ENCODE data around the gene LAMA4. TPM values are rescaled to one million over a fixed set of nuclear protein-coding genes. Genes with fewer than 3 reads are reported as not detected.
"Not testable (repeated sequence)": the region's sequence is repeated elsewhere in the genome, so short reads cannot be mapped to it uniquely, and the experiment has no call there.

Gene LAMA4
- total RNA-seq, 2 donors from 2014 or later = not detected

GRCh38 chr6:112117554-112117953 lies 136.8 kb downstream of the LAMA4 start:
- Mint-ChIP-seq H3K9me3 (no peaks in the 10 kb centered on the region), H3K27ac (peak overlapping the region; percentile 61), H3K27me3 (peaks cover 8% of the 10 kb centered on the region), H3K4me1 (no peaks in the 10 kb centered on the region), H3K4me3 (no peak overlapping the region), H3K36me3 (ENCODE audit: low read depth) (no peaks in the 10 kb centered on the region)
- peak; percentile 65 for ATAC-seq (replicated peaks)

DNA sequence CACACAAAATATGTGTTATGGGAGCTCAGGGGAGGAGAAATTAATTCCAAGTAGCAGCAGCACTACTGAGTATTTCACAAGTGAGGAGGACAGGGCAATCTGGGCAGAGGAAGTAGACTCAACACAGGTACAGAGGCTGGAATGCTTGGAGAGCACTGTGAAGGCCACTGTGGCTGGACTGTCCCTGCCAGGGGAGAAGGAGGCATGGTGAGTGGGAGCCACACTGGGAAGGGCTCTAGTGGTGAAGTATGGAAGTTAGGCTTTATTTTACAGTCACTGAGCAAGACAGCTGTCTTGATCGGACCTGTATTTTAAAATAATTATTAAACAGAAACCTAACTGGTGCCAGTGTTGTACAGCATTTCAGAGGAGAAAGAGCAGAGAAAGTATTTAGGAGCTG lies 138.1 kb downstream of the LAMA4 start:
- Mint-ChIP-seq H3K9me3 (no peaks in the 10 kb centered on the region), H3K27ac (no peak overlapping the region), H3K4me1 (no peaks in the 10 kb centered on the region), H3K27me3 (peaks cover 8% of the 10 kb centered on the region), H3K36me3 (ENCODE audit: low read depth) (no peaks in the 10 kb centered on the region), H3K4me3 (no peak overlapping the region)
- ATAC-seq (replicated peaks) = no peak

DNA sequence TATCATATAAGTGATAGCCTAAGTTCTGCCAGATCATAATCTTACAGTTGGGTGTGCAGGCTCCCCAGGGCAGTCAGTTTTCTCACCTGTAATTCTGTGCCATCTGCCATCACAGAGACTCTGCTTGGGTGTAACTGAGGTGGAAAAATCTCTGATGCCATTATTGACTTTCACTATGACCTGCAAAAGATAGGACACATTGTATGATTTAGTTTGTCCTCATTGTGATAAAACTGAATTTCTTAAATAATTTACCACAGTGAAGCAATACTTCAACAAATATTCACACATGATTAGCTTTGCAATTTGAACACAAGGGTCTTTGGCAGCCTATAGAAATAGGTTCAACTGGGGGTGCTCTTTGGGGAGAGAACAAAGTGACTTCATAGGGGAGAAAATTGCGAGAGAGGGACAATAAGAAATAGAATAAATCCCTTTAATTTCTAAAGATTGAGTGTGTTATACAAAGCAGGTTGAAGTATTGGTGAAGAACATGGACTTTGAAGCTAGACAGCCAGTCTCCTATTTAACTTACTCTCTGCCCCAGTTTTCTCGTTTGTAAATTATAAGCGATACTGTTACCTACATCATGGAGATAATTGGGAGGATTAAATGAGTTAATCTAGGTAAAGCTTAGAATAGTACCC lies 139.7 kb downstream of the LAMA4 start:
- no peak for ATAC-seq (replicated peaks)
- Mint-ChIP-seq H3K9me3 (no peaks in the 10 kb centered on the region), H3K27ac (no peak overlapping the region), H3K4me1 (no peaks in the 10 kb centered on the region), H3K27me3 (peaks cover 8% of the 10 kb centered on the region), H3K36me3 (ENCODE audit: low read depth) (no peaks in the 10 kb centered on the region), H3K4me3 (no peak overlapping the region)

DNA sequence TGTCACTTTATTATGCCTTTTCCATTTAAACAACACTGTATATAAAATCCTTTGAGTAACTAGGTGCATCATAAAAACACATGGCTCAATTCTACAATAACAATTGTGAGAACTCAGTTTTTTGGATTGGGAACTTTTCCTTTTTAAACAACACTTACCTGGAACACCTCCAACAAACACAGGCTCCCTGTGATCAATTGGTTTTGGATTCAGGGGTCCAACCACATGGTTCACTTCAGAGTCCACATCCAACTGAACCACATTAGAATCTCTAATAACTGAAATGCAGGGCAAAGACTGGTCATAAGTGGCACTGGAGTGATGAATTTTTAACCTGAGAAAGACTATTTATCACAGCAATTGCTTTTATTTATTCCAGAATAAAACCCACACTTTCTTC lies 140.4 kb downstream of the LAMA4 start:
- Mint-ChIP-seq H3K9me3 (no peaks in the 10 kb centered on the region), H3K27me3 (peaks cover 8% of the 10 kb centered on the region), H3K4me3 (no peak overlapping the region), H3K4me1 (no peaks in the 10 kb centered on the region), H3K36me3 (ENCODE audit: low read depth) (no peaks in the 10 kb centered on the region), H3K27ac (no peak overlapping the region)
- ATAC-seq (replicated peaks) = no peak

GRCh38 chr6:112113431-112113830 lies 140.9 kb downstream of the LAMA4 start:
- Mint-ChIP-seq H3K9me3 (no peaks in the 10 kb centered on the region), H3K4me3 (no peak overlapping the region), H3K27me3 (peaks cover 8% of the 10 kb centered on the region), H3K27ac (no peak overlapping the region), H3K4me1 (no peaks in the 10 kb centered on the region), H3K36me3 (ENCODE audit: low read depth) (no peaks in the 10 kb centered on the region)
- ATAC-seq (replicated peaks) = no peak

GRCh38 chr6:112109262-112109661 lies 145.1 kb downstream of the LAMA4 start:
- H3K27ac Mint-ChIP-seq = no peak overlapping the region
- peaks cover 7% of the 10 kb centered on the region for H3K27me3 Mint-ChIP-seq
- H3K4me3 Mint-ChIP-seq = no peak overlapping the region
- H3K4me1 Mint-ChIP-seq = no peaks in the 10 kb centered on the region
- no peak for ATAC-seq (replicated peaks)
- no peaks in the 10 kb centered on the region for H3K36me3 Mint-ChIP-seq (ENCODE audit: low read depth)
- peaks cover 5% of the 10 kb centered on the region for H3K9me3 Mint-ChIP-seq

DNA sequence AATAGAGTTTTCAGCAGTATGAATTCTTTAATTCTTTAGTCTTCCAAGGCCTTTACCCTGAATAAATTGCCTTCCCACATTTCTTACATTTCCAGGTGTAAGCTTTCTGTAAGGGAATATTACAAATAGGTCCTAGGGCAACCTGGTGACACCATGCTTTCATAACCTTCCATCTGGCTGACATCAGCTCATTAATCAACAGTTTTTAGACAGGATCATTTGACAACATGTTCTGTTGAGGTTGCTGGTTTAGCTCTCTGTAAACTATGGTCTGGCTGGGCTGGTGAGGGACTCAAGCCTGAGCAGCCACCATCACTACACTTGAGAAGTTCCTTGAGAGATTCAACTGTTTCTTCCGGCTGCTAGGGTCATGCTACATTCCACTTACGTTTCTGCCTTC lies 147.8 kb downstream of the LAMA4 start:
- peaks cover 5% of the 10 kb centered on the region for H3K9me3 Mint-ChIP-seq
- H3K4me3 Mint-ChIP-seq = no peak overlapping the region
- no peak for ATAC-seq (replicated peaks)
- H3K4me1 Mint-ChIP-seq = no peaks in the 10 kb centered on the region
- H3K27me3 Mint-ChIP-seq = peaks cover 3% of the 10 kb centered on the region
- no peak overlapping the region for H3K27ac Mint-ChIP-seq
- H3K36me3 Mint-ChIP-seq (ENCODE audit: low read depth) = no peaks in the 10 kb centered on the region

- H3K27ac Mint-ChIP-seq; ATAC-seq (replicated peaks); H3K36me3 Mint-ChIP-seq (ENCODE audit: low read depth); H3K4me3 Mint-ChIP-seq; H3K9me3 Mint-ChIP-seq; H3K27me3 Mint-ChIP-seq; H3K4me1 Mint-ChIP-seq: not testable (repeated sequence)
Observed at GRCh38 chr6:112106026-112106425, 148.3 kb downstream of the LAMA4 start.

- no peak for ATAC-seq (replicated peaks)
- no peak overlapping the region for H3K4me3 Mint-ChIP-seq
- no peak overlapping the region for H3K27ac Mint-ChIP-seq
- H3K4me1 Mint-ChIP-seq = no peaks in the 10 kb centered on the region
- H3K36me3 Mint-ChIP-seq (ENCODE audit: low read depth) = no peaks in the 10 kb centered on the region
- peaks cover 3% of the 10 kb centered on the region for H3K27me3 Mint-ChIP-seq
- H3K9me3 Mint-ChIP-seq = peaks cover 5% of the 10 kb centered on the region
Observed at GRCh38 chr6:112100561-112100960, 153.8 kb downstream of the LAMA4 start.

GRCh38 chr6:112096901-112097300 lies 157.5 kb downstream of the LAMA4 start:
- peaks cover 3% of the 10 kb centered on the region for H3K27me3 Mint-ChIP-seq
- no peak for ATAC-seq (replicated peaks)
- H3K4me3 Mint-ChIP-seq = no peak overlapping the region
- no peaks in the 10 kb centered on the region for H3K36me3 Mint-ChIP-seq (ENCODE audit: low read depth)
- no peak overlapping the region for H3K27ac Mint-ChIP-seq
- H3K9me3 Mint-ChIP-seq = no peaks in the 10 kb centered on the region
- no peaks in the 10 kb centered on the region for H3K4me1 Mint-ChIP-seq

DNA sequence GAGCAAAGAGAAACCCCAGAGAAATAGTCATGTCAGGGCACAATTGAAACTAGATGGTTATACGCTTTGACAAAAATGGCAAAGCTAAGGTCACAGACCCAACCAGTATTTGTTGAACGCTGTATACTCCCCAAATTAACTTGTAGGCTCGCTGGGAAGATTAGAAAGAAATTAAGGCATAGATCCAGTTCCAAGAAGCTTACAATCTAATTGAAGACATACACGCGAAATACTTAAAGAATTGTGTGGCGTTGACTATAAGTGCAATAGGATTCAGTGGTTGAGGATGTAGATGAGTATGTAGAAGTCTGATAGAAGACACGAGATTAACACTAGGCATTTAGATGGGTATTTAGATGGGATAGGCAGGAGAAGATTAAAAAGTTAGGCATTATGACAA lies 166.5 kb downstream of the LAMA4 start:
- Mint-ChIP-seq H3K27me3 (peaks cover 14% of the 10 kb centered on the region), H3K27ac (no peak overlapping the region), H3K4me1 (no peaks in the 10 kb centered on the region), H3K9me3 (no peaks in the 10 kb centered on the region), H3K4me3 (no peak overlapping the region), H3K36me3 (ENCODE audit: low read depth) (peaks cover 27% of the 10 kb centered on the region)
- ATAC-seq (replicated peaks) = no peak

GRCh38 chr6:112087136-112087911 lies 167.0 kb downstream of the LAMA4 start, which contains the start of the genes FAM229B and TUBE1:
Gene FAM229B (plus strand): TSS chr6:112087591. CDS start chr6:112099284, 11,693 bp downstream.
Gene TUBE1 (minus strand): TSS chr6:112087482. CDS start chr6:112087434, 48 bp downstream.
- Mint-ChIP-seq H3K27me3 (peaks cover 14% of the 10 kb centered on the region), H3K36me3 (ENCODE audit: low read depth) (peaks cover 33% of the 10 kb centered on the region), H3K4me1 (no peaks in the 10 kb centered on the region), H3K9me3 (no peaks in the 10 kb centered on the region), H3K4me3 (no peak within 1 kb of the TSS), H3K27ac (no peak within 1 kb of the TSS)
- ATAC-seq (replicated peaks) = peak; percentile 97

GRCh38 chr6:112086744-112087135 lies 167.6 kb downstream of the LAMA4 start:
- H3K36me3 Mint-ChIP-seq (ENCODE audit: low read depth) = peaks cover 37% of the 10 kb centered on the region
- no peak overlapping the region for H3K4me3 Mint-ChIP-seq
- H3K4me1 Mint-ChIP-seq = no peaks in the 10 kb centered on the region
- H3K27ac Mint-ChIP-seq = no peak overlapping the region
- peak; percentile 33 for ATAC-seq (replicated peaks)
- H3K9me3 Mint-ChIP-seq = no peaks in the 10 kb centered on the region
- peaks cover 10% of the 10 kb centered on the region for H3K27me3 Mint-ChIP-seq

- no peak for ATAC-seq (replicated peaks)
- H3K9me3 Mint-ChIP-seq = no peaks in the 10 kb centered on the region
- peaks cover 8% of the 10 kb centered on the region for H3K27me3 Mint-ChIP-seq
- no peak overlapping the region for H3K27ac Mint-ChIP-seq
- peak overlapping the region; percentile 27 for H3K4me3 Mint-ChIP-seq
- H3K36me3 Mint-ChIP-seq (ENCODE audit: low read depth) = peaks cover 49% of the 10 kb centered on the region
- no peaks in the 10 kb centered on the region for H3K4me1 Mint-ChIP-seq
Observed at GRCh38 chr6:112085286-112086065, 168.9 kb downstream of the LAMA4 start.

All from activated T-helper 17 cell treated with anti-CD3 and anti-CD28 coated beads, Interleukin-2, amount 50 U/mL, for 72 hours (primary cell).